ENCODE results near the gene TTLL10.

DNA sequence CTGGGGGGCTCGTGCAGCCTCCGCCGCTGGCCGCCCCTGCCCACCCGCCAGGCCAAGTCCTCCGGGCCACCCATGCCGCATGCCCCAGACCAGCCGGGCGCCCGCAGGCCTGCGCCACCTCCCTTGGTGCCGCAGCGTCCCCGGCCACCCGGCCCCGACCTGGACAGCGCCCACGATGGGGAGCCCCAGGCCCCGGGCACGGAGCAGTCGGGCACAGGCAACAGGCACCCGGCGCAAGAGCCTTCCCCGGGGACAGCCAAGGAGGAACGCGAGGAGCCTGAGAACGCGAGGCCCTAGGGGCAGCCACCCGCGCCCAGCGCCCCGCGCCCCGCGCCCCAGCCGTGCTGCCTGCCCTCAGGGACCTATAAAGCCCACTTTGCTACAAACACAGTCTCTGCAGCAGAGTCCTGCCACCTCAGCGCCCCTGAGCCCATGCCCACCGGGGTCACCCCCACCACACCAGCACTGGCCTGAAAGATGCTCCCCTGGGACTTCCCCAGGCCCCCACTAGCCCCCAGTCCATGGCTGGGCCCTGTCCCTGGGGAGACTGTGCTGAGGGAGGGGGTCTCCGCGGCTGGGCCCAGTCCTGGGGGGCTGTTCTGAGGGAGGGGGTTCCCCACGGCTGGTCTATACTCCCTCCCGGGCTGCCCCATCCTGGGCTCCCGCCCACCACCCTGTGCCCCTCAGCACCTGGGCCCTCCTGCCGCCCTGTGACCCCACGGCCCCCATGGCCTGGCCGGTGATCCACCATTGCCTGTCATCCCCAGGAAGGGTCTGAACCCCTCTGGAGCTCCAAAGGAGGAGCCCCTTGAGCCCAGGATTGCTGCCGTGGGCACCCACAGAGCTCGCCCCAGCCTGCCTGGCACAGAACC, 24.1 kb downstream of the TTLL10 start:
- no peak for TF ChIP-seq POLR2A (IDR thresholded peaks at IDR 0.05; ENCODE audit: low read length)
- TF ChIP-seq GATA1 (IDR thresholded peaks at IDR 0.05; ENCODE audit: low read depth, low read length) = no peak
